GM12878 (cell line): Measurements from ENCODE around the gene FAM163A. TPM values are rescaled to one million over a fixed set of nuclear protein-coding genes. Genes with fewer than 3 reads are reported as not detected.

Experiments used
- ATAC-seq: fragments of 200-7000 bp; cut with Tn5 transposase; 3 replicates; pipeline ENCODE4 v1.9.1; 2020; ENCODE audit warnings: mild to moderate bottlenecking, moderate library complexity
- BruUV-seq: library from RNA; stranded (reverse); fragments of 400-500 nt; replicated peaks from 2 replicates; lab custom pipeline; 2021; lab: Mats Ljungman, UMichigan
- CTCF ChIA-PET: fragments of 300-600 bp; sonication (Branson Sonifier 250); formaldehyde crosslinking; extraction: SDS; loops from one replicate; lab custom pipeline; 2021; ENCODE audit warnings: inconsistent platforms; lab: Yijun Ruan, JAX
- POLR2A ChIA-PET: fragments of 350-600 bp; formaldehyde crosslinking; extraction: SDS; loops from one replicate; lab custom pipeline; 2021; ENCODE audit warnings: inconsistent platforms; lab: Charles Lee
- RAD21 ChIA-PET: fragments of 300-600 bp; sonication (Branson Sonifier 250); formaldehyde crosslinking; loops from one replicate; lab custom pipeline; 2023; ENCODE audit warnings: antibody characterized with exemption; ENCODE audit not compliant: unreplicated experiment; lab: Charles Lee
- SMC1A ChIA-PET: fragments of 300-600 bp; sonication (Branson Sonifier 250); formaldehyde crosslinking; loops from one replicate; lab custom pipeline; 2023; ENCODE audit not compliant: unreplicated experiment, uncharacterized antibody; lab: Charles Lee
- DNase-seq: peaks from one replicate; pipeline ENCODE4 v3.0.0-alpha.2; 2011; ENCODE audit warnings: low read depth, low spot score
- FAIRE-seq: peaks from 3 replicates; lab custom pipeline; 2011; peaks lifted over from hg19 to GRCh38; lab: Jason Lieb, UNC
- H2AFZ ChIP-seq: 2 replicates; pipeline ENCODE4 v1.6.0; 2011; ENCODE audit warnings: low read depth, low read length, control low read depth; ENCODE audit not compliant: control insufficient read depth
- H3K27ac ChIP-seq: 2 replicates; pipeline ENCODE4 v1.5.1; 2011; ENCODE audit warnings: control low read depth; ENCODE audit not compliant: control insufficient read depth, insufficient read depth
- H3K27me3 ChIP-seq, 2 experiments: replicated peaks in 1 of 2; 2 replicates each; pipeline versions ENCODE4 v1.6.0 to v1.6.1; 2011; ENCODE audit warnings: low read length in 1 of 2; ENCODE audit not compliant: control insufficient read depth in 2 of 2, insufficient read depth in 2 of 2
- H3K36me3 ChIP-seq, 2 experiments: 2 replicates each; pipeline ENCODE4 v1.5.1; 2011; ENCODE audit warnings: low read length in 1 of 2; ENCODE audit not compliant: control insufficient read depth in 2 of 2, insufficient read depth in 2 of 2
- H3K4me1 ChIP-seq: 2 replicates; pipeline ENCODE4 v1.6.1; 2011; ENCODE audit warnings: mild to moderate bottlenecking, low read length, moderate library complexity, mixed read lengths; ENCODE audit not compliant: control insufficient read depth, insufficient read depth
- H3K4me2 ChIP-seq: 2 replicates; pipeline ENCODE4 v1.6.0; 2011; ENCODE audit warnings: control low read depth; ENCODE audit not compliant: control insufficient read depth, insufficient read depth
- H3K4me3 ChIP-seq: fragments of 200-600 bp; sonication (generic); 2 replicates; pipeline ENCODE4 v1.5.1; 2016
- H3K79me2 ChIP-seq: 2 replicates; pipeline ENCODE4 v1.6.0; 2011; ENCODE audit warnings: low read length; ENCODE audit not compliant: control insufficient read depth, insufficient read depth
- H3K9ac ChIP-seq: 2 replicates; pipeline ENCODE4 v1.8.0; 2011; ENCODE audit warnings: low read length, control low read depth, mixed read lengths; ENCODE audit not compliant: control insufficient read depth, insufficient read depth
- H3K9me3 ChIP-seq: replicated peaks from 3 replicates; pipeline ENCODE4 v1.5.1; 2011; ENCODE audit warnings: mild to moderate bottlenecking, low read length; ENCODE audit not compliant: control insufficient read depth, insufficient read depth
- H4K20me1 ChIP-seq: 2 replicates; pipeline ENCODE4 v1.6.0; 2011; ENCODE audit not compliant: control insufficient read depth, insufficient read depth
- BCLAF1 ChIP-seq: fragments of 450-650 bp; IDR thresholded peaks from 2 replicates; pipeline ENCODE4 v1.6.1; 2017; ENCODE audit warnings: antibody characterized with exemption, mild to moderate bottlenecking, moderate library complexity
- CREM ChIP-seq: IDR thresholded peaks from 2 replicates; pipeline ENCODE4 v1.6.1; 2014; ENCODE audit warnings: antibody characterized with exemption, low read depth
- CTCF ChIP-seq, 3 experiments: IDR thresholded peaks in 2 of 3; conservative IDR thresholded peaks in 1 of 3; 2 replicates each; pipeline ENCODE4 v1.5.1; 2011; ENCODE audit warnings: low read depth in 3 of 3, low read length in 3 of 3, mild to moderate bottlenecking in 3 of 3, control low read depth in 2 of 3, moderate library complexity in 2 of 3, inconsistent platforms in 1 of 3, mixed read lengths in 1 of 3; ENCODE audit not compliant: control insufficient read depth in 2 of 3, insufficient read depth in 1 of 3; ENCODE audit errors: extremely low read depth in 1 of 3
- MAX ChIP-seq: IDR thresholded peaks from 2 replicates; pipeline ENCODE4 v1.6.1; 2012; ENCODE audit warnings: low read depth, low read length, improper control_type of control experiment
- NKRF ChIP-seq: fragments of 450-650 bp; conservative IDR thresholded peaks from 2 replicates; pipeline ENCODE4 v1.6.1; 2017; ENCODE audit warnings: mild to moderate bottlenecking, moderate library complexity
- ZNF207 ChIP-seq: fragments of 450-650 bp; IDR thresholded peaks from 2 replicates; pipeline ENCODE4 v1.6.1; 2014; ENCODE audit warnings: antibody characterized with exemption, mild to moderate bottlenecking, borderline replicate concordance
- ZNF274 ChIP-seq: IDR thresholded peaks from one replicate; pipeline ENCODE4 v1.8.0; 2011; ENCODE audit not compliant: insufficient read length, insufficient read depth
- ZNF592 ChIP-seq: fragments of 450-650 bp; IDR thresholded peaks from 2 replicates; pipeline ENCODE4 v1.6.1; 2017; ENCODE audit warnings: mild to moderate bottlenecking, moderate library complexity
- ZNF622 ChIP-seq: fragments of 450-650 bp; IDR thresholded peaks from 2 replicates; pipeline ENCODE4 v1.6.1; 2017; ENCODE audit warnings: mild to moderate bottlenecking, inconsistent platforms
- WGBS: methylation state at CpG from one replicate; pipeline ENCODE4 v1.1.6; 2016; ENCODE audit warnings: low lambda C conversion rate; ENCODE audit not compliant: insufficient replicate concordance, insufficient coverage; ENCODE audit errors: missing lambda C conversion rate; 5-methylcytosine and 5-hydroxymethylcytosine counted together
- in situ Hi-C: fragments of 300-500 bp; cut with MboI; formaldehyde crosslinking; loops from 9 replicates; pipeline ENCODE4 v1.14.3; 2018; ENCODE audit warnings: mixed read lengths
- intact Hi-C: fragments of 100-400 bp; cut with micrococcal nuclease; formaldehyde crosslinking; loops from one replicate; pipeline ENCODE4 v1.14.2; 2022; ENCODE audit not compliant: unreplicated experiment
- polyA plus RNA-seq, 11 experiments: library from polyadenylated mRNA; depleted of rRNA in 4 of 11; unstranded in 6 of 11; stranded (reverse) in 5 of 11; fragments of >200 nt; fragmentation: Nextera tagmentation in 4 of 11; fragmentation: Illumina TruSeq in 1 of 11; extraction: Ambion mirVana in 4 of 11; extraction: Trizol in 1 of 11; gene quantifications; 1 replicate in 1 of 11; 2 replicates in 10 of 11; pipeline versions ENCODE4 v1.2.1 to v1.2.3, GENCODE V29; 2011 to 2016; ENCODE audit warnings: inconsistent platforms in 2 of 11, missing spikeins in 2 of 11, low read depth in 1 of 11
- total RNA-seq, 4 experiments: library from RNA; depleted of rRNA in 3 of 4; stranded (reverse); fragments of >200 nt in 3 of 4; fragmentation: Illumina TruSeq in 1 of 4; extraction: Trizol in 1 of 4; gene quantifications; 2 replicates each; pipeline versions ENCODE4 v1.2.1 to v1.2.3, GENCODE V29; 2013 to 2021

The FAM163A gene
- total and polyA plus RNA-seq, 10 of the 15 experiments (the other 5 are each of a cell fraction or from before 2014, with no cell fraction given) = not detected

GRCh38 chr1:179798864-179799516 lies 55.9 kb downstream of the FAM163A start (continued):
- TF ChIP-seq ZNF592 (no peak), NKRF (no peak), CREM (no peak)

- no peak for FAIRE-seq
- no TSS peak for BruUV-seq
- CTCF ChIA-PET = interaction anchor here (0.6 to 6.8 kb wide), 3 partner anchors 9 to 94 kb away, joined by 3 to 60 read pairs (median 3); no protein-coding TSS in a partner anchor
- no peak overlapping the region for H3K9ac ChIP-seq
- H4K20me1 ChIP-seq = no peaks in the 10 kb centered on the region
- POLR2A ChIA-PET = no interaction called here
- H3K9me3 ChIP-seq = no peaks in the 10 kb centered on the region
- WGBS = 65% methylated on average over 4 of the region's 4 CpGs
- SMC1A ChIA-PET = interaction anchor here (1.4 to 1.7 kb wide), 2 partner anchors 9 to 90 kb away, joined by 4 to 5 read pairs; no protein-coding TSS in a partner anchor
- H3K79me2 ChIP-seq = no peaks in the 10 kb centered on the region
- H3K4me2 ChIP-seq = no peak overlapping the region
- H3K4me3 ChIP-seq = no peak overlapping the region
- no peaks in the 10 kb centered on the region for H3K27me3 ChIP-seq
- no peak overlapping the region for H3K27ac ChIP-seq
- RAD21 ChIA-PET = no interaction called here
- intact Hi-C loops (no loop called here), in situ Hi-C loops (loop anchor here (25.0 kb wide), 1 partner anchor 713 kb away; the partner anchor contains the start of gene TOR3A)
- no peaks in the 10 kb centered on the region for H3K36me3 ChIP-seq
- ATAC-seq = no peak
- DNase-seq = no peak
- H2AFZ ChIP-seq = no peak overlapping the region
- no peaks in the 10 kb centered on the region; the same call in 1 of the 2 replicates for H3K4me1 ChIP-seq
- TF ChIP-seq BCLAF1 = no peak
- no peak for TF ChIP-seq CTCF (IDR thresholded peaks at IDR 0.05 in 2 of 3, conservative IDR thresholded peaks at IDR 0.05 in 1 of 3; ENCODE audit: control insufficient read depth in 2 of 3, extremely low read depth in 1 of 3, insufficient read depth in 1 of 3, low read depth in 3 of 3, low read length in 3 of 3)
- no peak for TF ChIP-seq ZNF274
- no peak for TF ChIP-seq MAX
- no peak for TF ChIP-seq ZNF207
- no peak for TF ChIP-seq ZNF622
These were observed 57.4 kb downstream of the FAM163A start for GRCh38 chr1:179800481-179800880.
